Activated naive CD4-positive, alpha-beta T cell treated with anti-CD3 and anti-CD28 coated beads, Interleukin-2, amount 50 U/mL, for 24 hours (primary cell): ENCODE data around the gene SURF4.
A peak's percentile ranks its signal among the peaks of the same experiment; 100 is the strongest.

Experiments
- H3K27ac Mint-ChIP-seq: one replicate; pipeline ENCODE4 v1.8.0; 2021; ENCODE audit warnings: mild to moderate bottlenecking, mixed read lengths
- H3K27me3 Mint-ChIP-seq: one replicate; pipeline ENCODE4 v1.8.0; 2021; ENCODE audit warnings: mixed read lengths
- H3K36me3 Mint-ChIP-seq: one replicate; pipeline ENCODE4 v1.8.0; 2021; ENCODE audit warnings: mixed read lengths
- H3K4me1 Mint-ChIP-seq: one replicate; pipeline ENCODE4 v1.8.0; 2021; ENCODE audit warnings: mixed read lengths
- H3K4me3 Mint-ChIP-seq: one replicate; pipeline ENCODE4 v1.8.0; 2021; ENCODE audit warnings: mild to moderate bottlenecking, mixed read lengths
- H3K9me3 Mint-ChIP-seq: one replicate; pipeline ENCODE4 v1.8.0; 2021; ENCODE audit warnings: mixed read lengths

The SURF4 gene

GRCh38 chr9:133375724-133376654 lies at the start of gene SURF4, which contains the start of gene STKLD1:
Gene SURF4, minus strand, starts transcription at chr9:133376060. Its CDS starts 91 bp downstream, at chr9:133375969.
Gene STKLD1, plus strand, starts transcription at chr9:133376366. Its CDS starts 108 bp downstream, at chr9:133376474.
- H3K4me1 Mint-ChIP-seq: peaks cover 27% of the 10 kb centered on the region
- no peaks in the 10 kb centered on the region for H3K9me3 Mint-ChIP-seq
- H3K4me3 Mint-ChIP-seq: peak within 1 kb of the TSS; percentile 96
- H3K36me3 Mint-ChIP-seq: peaks cover 3% of the 10 kb centered on the region
- no peaks in the 10 kb centered on the region for H3K27me3 Mint-ChIP-seq
- H3K27ac Mint-ChIP-seq: peak within 1 kb of the TSS; percentile 98

GRCh38 chr9:133425049-133425632 lies 49.3 kb upstream of the SURF4 start:
- Mint-ChIP-seq H3K9me3 (no peaks in the 10 kb centered on the region), H3K36me3 (no peaks in the 10 kb centered on the region), H3K27me3 (peaks cover 16% of the 10 kb centered on the region), H3K4me3 (no peak overlapping the region), H3K27ac (no peak overlapping the region), H3K4me1 (peaks cover 15% of the 10 kb centered on the region)

DNA sequence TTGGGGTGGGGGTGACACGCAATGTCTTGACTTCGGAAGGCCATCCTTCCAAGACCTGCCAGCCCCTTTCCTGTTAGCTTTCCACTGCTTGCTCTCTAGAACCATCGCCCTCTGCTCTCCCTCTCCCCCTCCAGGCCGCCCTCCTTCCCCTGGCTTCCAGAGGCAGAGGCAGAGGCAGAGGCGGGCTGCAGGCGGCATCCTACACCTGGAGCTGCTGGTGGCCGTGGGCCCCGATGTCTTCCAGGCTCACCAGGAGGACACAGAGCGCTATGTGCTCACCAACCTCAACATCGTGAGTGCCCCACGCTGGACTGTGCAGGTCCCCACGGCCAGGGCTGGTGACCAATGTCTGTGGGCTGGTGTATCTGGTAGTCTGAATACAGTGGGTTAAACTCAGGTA lies 48.3 kb upstream of the SURF4 start:
- Mint-ChIP-seq H3K27ac (no peak overlapping the region), H3K4me1 (peaks cover 18% of the 10 kb centered on the region), H3K9me3 (no peaks in the 10 kb centered on the region), H3K4me3 (no peak overlapping the region), H3K27me3 (peaks cover 14% of the 10 kb centered on the region), H3K36me3 (no peaks in the 10 kb centered on the region)

GRCh38 chr9:133423216-133423615 lies 47.4 kb upstream of the SURF4 start:
- Mint-ChIP-seq H3K4me1 (peaks cover 28% of the 10 kb centered on the region), H3K4me3 (no peak overlapping the region), H3K27ac (no peak overlapping the region), H3K9me3 (no peaks in the 10 kb centered on the region), H3K27me3 (peaks cover 14% of the 10 kb centered on the region), H3K36me3 (no peaks in the 10 kb centered on the region)

DNA sequence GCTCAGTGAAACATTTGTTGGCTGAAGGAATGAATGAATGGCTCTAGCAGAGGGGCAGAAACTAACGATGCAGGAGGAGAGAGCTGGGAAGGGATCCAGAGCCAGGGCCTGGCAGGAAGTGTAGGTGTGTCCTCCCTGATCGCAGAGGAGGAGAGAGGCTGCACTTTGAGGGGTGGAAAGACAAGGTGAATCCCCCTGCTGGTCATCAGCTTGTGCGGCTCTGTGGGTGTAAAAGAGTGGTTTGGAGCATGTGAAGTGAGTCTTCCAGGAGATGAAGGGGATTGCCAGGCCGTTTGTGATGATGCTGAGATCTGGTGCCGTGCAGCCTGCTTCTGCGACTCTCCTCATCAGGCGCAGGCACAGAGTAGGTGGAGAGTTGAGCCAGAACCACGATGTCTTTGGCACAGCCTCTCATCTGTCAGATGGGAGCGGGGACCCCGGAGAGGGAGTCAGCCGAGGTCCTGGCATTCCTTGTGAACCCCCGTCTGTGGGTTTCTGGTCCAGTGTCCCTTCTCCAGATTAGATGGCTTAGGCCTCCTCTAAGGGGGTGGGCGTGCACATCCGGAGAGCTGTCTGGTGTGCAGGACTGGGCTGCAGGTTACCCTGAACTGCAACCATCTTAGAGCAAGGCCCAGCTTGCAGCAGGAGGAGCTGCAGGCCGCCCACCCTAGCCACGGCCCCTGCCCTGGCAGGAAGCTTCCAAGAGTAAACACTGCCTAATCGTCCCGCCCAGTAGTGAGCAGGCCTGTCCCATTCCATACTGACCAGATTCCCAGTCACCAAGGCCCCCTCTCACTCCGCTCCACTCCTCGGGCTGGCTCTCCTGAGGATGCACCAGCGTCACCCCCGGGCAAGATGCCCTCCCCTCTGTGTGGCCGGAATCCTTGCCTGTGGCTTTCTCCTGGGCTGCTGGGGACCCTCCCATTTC lies 46.0 kb upstream of the SURF4 start, which contains the start of gene ADAMTS13:
ADAMTS13 (plus strand) TSS at position 753 of the 928 bp plus-strand sequence; CDS start at position 830, 77 bp downstream.
- peak within 1 kb of the TSS; percentile 3 for H3K27ac Mint-ChIP-seq
- H3K36me3 Mint-ChIP-seq: no peaks in the 10 kb centered on the region
- no peak within 1 kb of the TSS for H3K4me3 Mint-ChIP-seq
- H3K27me3 Mint-ChIP-seq: peaks cover 4% of the 10 kb centered on the region
- peaks cover 25% of the 10 kb centered on the region for H3K4me1 Mint-ChIP-seq
- no peaks in the 10 kb centered on the region for H3K9me3 Mint-ChIP-seq

GRCh38 chr9:133420392-133420827 lies 44.5 kb upstream of the SURF4 start:
- H3K4me1 Mint-ChIP-seq: peaks cover 39% of the 10 kb centered on the region
- H3K9me3 Mint-ChIP-seq: no peaks in the 10 kb centered on the region
- H3K4me3 Mint-ChIP-seq: no peak overlapping the region
- H3K27me3 Mint-ChIP-seq: peaks cover 3% of the 10 kb centered on the region
- H3K27ac Mint-ChIP-seq: peak overlapping the region; percentile 30
- H3K36me3 Mint-ChIP-seq: no peaks in the 10 kb centered on the region

- Mint-ChIP-seq H3K4me3 (peak overlapping the region; percentile 93), H3K27me3 (no peaks in the 10 kb centered on the region), H3K36me3 (no peaks in the 10 kb centered on the region), H3K4me1 (peaks cover 53% of the 10 kb centered on the region), H3K9me3 (no peaks in the 10 kb centered on the region), H3K27ac (peak overlapping the region; percentile 85)
These were observed 43.1 kb upstream of the SURF4 start for GRCh38 chr9:133419005-133419404.

- Mint-ChIP-seq H3K27me3 (no peaks in the 10 kb centered on the region), H3K4me1 (peaks cover 56% of the 10 kb centered on the region), H3K9me3 (no peaks in the 10 kb centered on the region), H3K4me3 (peak within 1 kb of the TSS; percentile 93), H3K36me3 (no peaks in the 10 kb centered on the region), H3K27ac (peak within 1 kb of the TSS; percentile 91)
These were observed 41.9 kb upstream of the SURF4 start, which contains the start of gene REXO4 for GRCh38 chr9:133417541-133418461. Gene REXO4, minus strand, starts transcription at chr9:133418010. Its CDS starts 166 bp downstream, at chr9:133417844.

- Mint-ChIP-seq H3K27me3 (no peaks in the 10 kb centered on the region), H3K4me1 (peaks cover 48% of the 10 kb centered on the region), H3K27ac (no peak overlapping the region), H3K4me3 (peak overlapping the region; percentile 93), H3K9me3 (no peaks in the 10 kb centered on the region), H3K36me3 (peaks cover 7% of the 10 kb centered on the region)
These were observed 39.3 kb upstream of the SURF4 start for GRCh38 chr9:133415170-133415569.

DNA sequence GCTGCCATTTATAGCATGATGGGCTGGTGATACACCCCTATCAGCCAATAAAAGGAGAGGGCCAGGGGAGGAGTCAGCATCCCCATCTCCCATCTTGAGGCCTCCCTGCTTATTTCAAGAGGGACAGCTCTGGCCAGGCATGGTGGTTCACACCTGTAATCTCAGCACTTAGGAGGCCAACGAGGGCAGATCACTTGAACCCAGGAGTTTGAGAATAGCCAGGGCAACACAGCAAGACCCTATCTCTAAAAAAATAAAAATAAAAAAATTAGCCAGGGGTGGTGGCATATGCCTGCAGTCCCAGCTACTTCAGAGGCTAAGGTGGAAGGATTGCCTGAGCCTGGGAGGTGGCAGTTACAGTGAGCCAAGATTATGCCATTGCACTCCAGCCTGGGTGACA lies 32.2 kb upstream of the SURF4 start:
- Mint-ChIP-seq H3K27ac (no peak overlapping the region), H3K9me3 (no peaks in the 10 kb centered on the region), H3K27me3 (no peaks in the 10 kb centered on the region), H3K36me3 (peaks cover 20% of the 10 kb centered on the region), H3K4me1 (peaks cover 12% of the 10 kb centered on the region), H3K4me3 (no peak overlapping the region)

DNA sequence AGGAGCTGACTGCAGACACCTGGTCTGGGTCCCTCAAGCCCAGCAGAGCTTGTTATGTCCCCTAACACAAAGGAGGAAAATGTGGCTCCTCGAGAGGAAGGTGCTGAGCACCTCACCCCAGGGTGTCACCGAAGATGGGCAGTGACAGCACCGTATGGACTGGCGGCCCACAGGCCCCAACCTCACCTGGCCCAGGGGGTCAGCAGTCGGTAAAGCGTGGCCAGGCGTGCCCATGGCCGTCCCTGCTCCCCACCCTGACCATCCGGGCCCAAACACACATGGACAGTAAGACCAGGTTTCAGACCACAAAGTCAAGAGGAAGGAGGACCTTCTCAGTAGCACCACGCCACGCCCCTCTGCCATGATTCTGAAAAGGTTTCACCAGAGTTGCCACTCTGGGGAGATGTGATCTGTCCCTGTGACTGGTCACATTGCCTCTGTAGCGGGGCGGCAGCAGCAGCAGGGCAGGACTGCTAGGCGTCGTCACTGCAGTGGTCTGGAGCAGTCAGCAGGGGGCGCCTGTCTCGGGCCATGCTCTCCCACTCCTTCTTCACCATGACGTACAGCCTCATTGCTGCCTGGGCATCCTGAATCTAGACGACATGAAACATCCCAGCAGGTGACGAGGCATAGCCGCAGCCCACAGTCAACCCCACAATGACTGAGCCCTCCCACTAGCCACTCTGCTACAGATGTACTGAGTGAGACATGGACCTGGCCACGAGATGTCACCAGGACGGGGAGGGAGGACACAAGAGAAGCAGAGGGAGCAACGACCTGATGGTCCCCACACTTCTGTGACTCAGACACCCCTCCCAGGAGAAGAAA lies 30.8 kb upstream of the SURF4 start:
- H3K36me3 Mint-ChIP-seq: peaks cover 20% of the 10 kb centered on the region
- H3K4me3 Mint-ChIP-seq: no peak overlapping the region
- no peaks in the 10 kb centered on the region for H3K9me3 Mint-ChIP-seq
- H3K27ac Mint-ChIP-seq: peak overlapping the region; percentile 84
- H3K27me3 Mint-ChIP-seq: no peaks in the 10 kb centered on the region
- H3K4me1 Mint-ChIP-seq: peaks cover 12% of the 10 kb centered on the region

- Mint-ChIP-seq H3K4me1 (peaks cover 12% of the 10 kb centered on the region), H3K4me3 (no peak overlapping the region), H3K27ac (peak overlapping the region; percentile 30), H3K27me3 (no peaks in the 10 kb centered on the region), H3K36me3 (peaks cover 18% of the 10 kb centered on the region), H3K9me3 (no peaks in the 10 kb centered on the region)
These were observed 29.9 kb upstream of the SURF4 start for GRCh38 chr9:133405508-133406438.
